ENCODE data around the gene GRWD1.

DNA sequence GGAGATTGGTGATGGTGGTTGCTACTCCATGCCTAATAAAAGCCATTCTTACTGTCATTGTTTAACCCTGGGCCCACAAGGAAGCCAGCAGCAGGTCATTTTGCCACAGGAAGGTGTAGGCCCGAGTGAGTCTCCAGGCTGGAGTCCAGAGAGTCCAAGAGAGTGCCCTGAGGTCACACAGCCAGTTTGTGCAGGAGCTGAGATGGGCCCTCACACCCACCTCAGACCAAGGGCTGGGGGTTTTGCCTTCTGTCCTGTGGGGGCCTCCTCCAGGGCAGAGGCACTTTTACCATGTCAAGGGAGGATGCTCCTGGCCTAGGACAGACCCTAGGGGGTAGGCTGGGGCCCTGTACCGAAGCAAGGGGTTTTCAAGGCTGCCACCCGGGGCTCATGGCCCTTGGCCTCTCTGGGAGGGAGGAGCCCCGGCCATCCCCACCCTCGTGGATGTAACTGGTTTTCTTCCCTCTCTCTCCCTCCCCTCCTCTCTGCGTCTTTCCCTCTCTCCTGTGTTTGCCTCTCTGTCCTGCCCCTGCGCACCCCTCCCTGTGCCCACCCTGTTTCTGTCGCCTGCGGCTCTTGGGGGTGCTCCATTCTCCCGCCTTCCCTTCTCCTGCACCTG lies 31.4 kb downstream of the GRWD1 start:
- no peak for TF ChIP-seq POLR2A (IDR thresholded peaks at IDR 0.05)
- TF ChIP-seq, protein P1, sequence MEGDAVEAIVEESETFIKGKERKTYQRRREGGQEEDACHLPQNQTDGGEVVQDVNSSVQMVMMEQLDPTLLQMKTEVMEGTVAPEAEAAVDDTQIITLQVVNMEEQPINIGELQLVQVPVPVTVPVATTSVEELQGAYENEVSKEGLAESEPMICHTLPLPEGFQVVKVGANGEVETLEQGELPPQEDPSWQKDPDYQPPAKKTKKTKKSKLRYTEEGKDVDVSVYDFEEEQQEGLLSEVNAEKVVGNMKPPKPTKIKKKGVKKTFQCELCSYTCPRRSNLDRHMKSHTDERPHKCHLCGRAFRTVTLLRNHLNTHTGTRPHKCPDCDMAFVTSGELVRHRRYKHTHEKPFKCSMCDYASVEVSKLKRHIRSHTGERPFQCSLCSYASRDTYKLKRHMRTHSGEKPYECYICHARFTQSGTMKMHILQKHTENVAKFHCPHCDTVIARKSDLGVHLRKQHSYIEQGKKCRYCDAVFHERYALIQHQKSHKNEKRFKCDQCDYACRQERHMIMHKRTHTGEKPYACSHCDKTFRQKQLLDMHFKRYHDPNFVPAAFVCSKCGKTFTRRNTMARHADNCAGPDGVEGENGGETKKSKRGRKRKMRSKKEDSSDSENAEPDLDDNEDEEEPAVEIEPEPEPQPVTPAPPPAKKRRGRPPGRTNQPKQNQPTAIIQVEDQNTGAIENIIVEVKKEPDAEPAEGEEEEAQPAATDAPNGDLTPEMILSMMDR (IDR thresholded peaks at IDR 0.05), result no peak
